Measurements from ENCODE around the gene ITGB8.

- TF ChIP-seq POLR2A (IDR thresholded peaks at IDR 0.05; ENCODE audit: low read length): no peak
- TF ChIP-seq GATA1 (IDR thresholded peaks at IDR 0.05; ENCODE audit: low read depth, low read length): no peak
These were observed 72.6 kb downstream of the ITGB8 start for GRCh38 chr7:20403331-20403730.
